CD14-positive monocyte (primary cell): ENCODE data around the gene TMEM14A. TPM values are rescaled to one million over a fixed set of nuclear protein-coding genes. Genes with fewer than 3 reads are reported as not detected.

Source experiments
- DNase-seq, 3 donors: peaks; one replicate each; pipeline ENCODE4 v3.0.0-alpha.2; 2011 to 2022
- H2AFZ ChIP-seq: 2 replicates; pipeline ENCODE4 v1.6.0; 2012; ENCODE audit warnings: mild to moderate bottlenecking, low read depth, low read length, inconsistent platforms; ENCODE audit not compliant: insufficient read depth, poor library complexity, severe bottlenecking
- H3K27ac ChIP-seq, 2 donors: 1 replicate in 1 of 2; 2 replicates in 1 of 2; pipeline ENCODE4 v1.5.1; 2012 to 2013; ENCODE audit warnings: low read length in 2 of 2, control low read depth in 1 of 2, inconsistent platforms in 1 of 2, low read depth in 1 of 2, mild to moderate bottlenecking in 1 of 2
- H3K27me3 ChIP-seq, 2 donors: one replicate each; pipeline versions ENCODE4 v1.6.0 to v1.6.1; 2011 to 2013; ENCODE audit warnings: low read length in 2 of 2; ENCODE audit not compliant: control insufficient read depth in 2 of 2, insufficient read depth in 2 of 2
- H3K36me3 ChIP-seq, 2 donors: replicated peaks in 1 of 2; 1 replicate in 1 of 2; 2 replicates in 1 of 2; pipeline versions ENCODE4 v1.5.1 to v1.6.1; 2012 to 2013; ENCODE audit warnings: low read length in 2 of 2, control low read depth in 1 of 2, inconsistent platforms in 1 of 2, mild to moderate bottlenecking in 1 of 2; ENCODE audit not compliant: insufficient read depth in 2 of 2, control insufficient read depth in 1 of 2
- H3K4me1 ChIP-seq, 2 donors: 1 replicate in 1 of 2; 2 replicates in 1 of 2; pipeline versions ENCODE4 v1.5.1 to v1.6.1; 2012 to 2013; ENCODE audit warnings: low read length in 2 of 2, control low read depth in 1 of 2, inconsistent platforms in 1 of 2, mild to moderate bottlenecking in 1 of 2, moderate library complexity in 1 of 2; ENCODE audit not compliant: insufficient read depth in 2 of 2, control insufficient read depth in 1 of 2
- H3K4me2 ChIP-seq: replicated peaks from 2 replicates; pipeline ENCODE3; 2012; ENCODE audit warnings: low read length, moderate library complexity, mild to moderate bottlenecking; ENCODE audit not compliant: poor library complexity, severe bottlenecking; ENCODE audit errors: extremely low read depth
- H3K4me3 ChIP-seq, 3 experiments: fragments of 200-600 bp in 1 of 3; sonication (generic) in 1 of 3; replicated peaks in 1 of 3; 1 replicate in 2 of 3; 2 replicates in 1 of 3; pipeline ENCODE4 v1.5.1; 2011 to 2013; ENCODE audit warnings: low read length in 3 of 3, mild to moderate bottlenecking in 3 of 3, control low read depth in 2 of 3, low read depth in 2 of 3, inconsistent platforms in 1 of 3, moderate library complexity in 1 of 3
- H3K79me2 ChIP-seq: 2 replicates; pipeline ENCODE4 v1.6.0; 2012; ENCODE audit warnings: mild to moderate bottlenecking, control low read depth, inconsistent platforms, low read length, moderate library complexity; ENCODE audit not compliant: insufficient read depth
- H3K9ac ChIP-seq: 2 replicates; pipeline ENCODE4 v1.6.0; 2017; ENCODE audit warnings: low read length, mild to moderate bottlenecking; ENCODE audit not compliant: insufficient read depth, poor library complexity, severe bottlenecking
- H3K9me3 ChIP-seq, 2 donors: replicated peaks in 1 of 2; 1 replicate in 1 of 2; 2 replicates in 1 of 2; pipeline versions ENCODE4 v1.5.1 to v1.6.1; 2012 to 2013; ENCODE audit warnings: low read length in 2 of 2, control low read depth in 1 of 2; ENCODE audit not compliant: control insufficient read depth in 1 of 2, insufficient read depth in 1 of 2
- H4K20me1 ChIP-seq: 2 replicates; pipeline ENCODE4 v1.6.0; 2012; ENCODE audit warnings: mild to moderate bottlenecking, low read length, control low read depth, moderate library complexity; ENCODE audit not compliant: insufficient read depth
- H3K27ac Mint-ChIP-seq, 7 donors: one replicate each; pipeline ENCODE4 v1.8.0; 2020; ENCODE audit warnings: mild to moderate bottlenecking in 7 of 7, mixed read lengths in 7 of 7, moderate library complexity in 6 of 7, inconsistent platforms in 2 of 7
- H3K27me3 Mint-ChIP-seq, 3 donors: one replicate each; pipeline ENCODE4 v1.8.0; 2021 to 2022; ENCODE audit warnings: low read depth in 3 of 3, mild to moderate bottlenecking in 3 of 3, mixed read lengths in 3 of 3, moderate library complexity in 3 of 3, inconsistent platforms in 1 of 3
- H3K36me3 Mint-ChIP-seq, 2 donors: one replicate each; pipeline ENCODE4 v1.8.0; 2020; ENCODE audit warnings: mixed read lengths in 2 of 2, inconsistent platforms in 1 of 2, mild to moderate bottlenecking in 1 of 2
- H3K4me1 Mint-ChIP-seq: one replicate; pipeline ENCODE4 v1.8.0; 2020; ENCODE audit warnings: mild to moderate bottlenecking, mixed read lengths
- H3K4me3 Mint-ChIP-seq, 2 donors: one replicate each; pipeline ENCODE4 v1.8.0; 2020; ENCODE audit warnings: mild to moderate bottlenecking in 2 of 2, mixed read lengths in 2 of 2, moderate library complexity in 1 of 2
- H3K9me3 Mint-ChIP-seq, 7 donors: one replicate each; pipeline ENCODE4 v1.8.0; 2020 to 2022; ENCODE audit warnings: mixed read lengths in 7 of 7, mild to moderate bottlenecking in 6 of 7, moderate library complexity in 6 of 7, inconsistent platforms in 2 of 7
- CTCF ChIP-seq: fragments of 200-600 bp; IDR thresholded peaks from one replicate; pipeline ENCODE4 v1.8.0; 2022; ENCODE audit warnings: antibody characterized with exemption, mild to moderate bottlenecking
- WGBS: methylation state at CpG from one replicate; pipeline ENCODE4 v1.1.5; 2013; ENCODE audit warnings: missing lambda C conversion rate; ENCODE audit not compliant: insufficient coverage; 5-methylcytosine and 5-hydroxymethylcytosine counted together
- intact Hi-C, 2 donors: fragments of 100-400 bp; cut with micrococcal nuclease; formaldehyde crosslinking; loops; one replicate each; pipeline versions ENCODE4 v1.15.0 to v1.15.1; 2023
- polyA plus RNA-seq, 3 donors: library from polyadenylated mRNA; depleted of rRNA in 1 of 3; unstranded in 2 of 3; stranded (reverse) in 1 of 3; fragments of 300-500 nt in 2 of 3; fragments of >200 nt in 1 of 3; fragmentation: Illumina TruSeq in 2 of 3; gene quantifications; 1 replicate in 2 of 3; 2 replicates in 1 of 3; pipeline ENCODE4 v1.2.3, GENCODE V29; 2012 to 2021

The TMEM14A gene
- polyA plus RNA-seq, 3 donors, result 0.08 to 0.23 (median 0.20) TPM

DNA sequence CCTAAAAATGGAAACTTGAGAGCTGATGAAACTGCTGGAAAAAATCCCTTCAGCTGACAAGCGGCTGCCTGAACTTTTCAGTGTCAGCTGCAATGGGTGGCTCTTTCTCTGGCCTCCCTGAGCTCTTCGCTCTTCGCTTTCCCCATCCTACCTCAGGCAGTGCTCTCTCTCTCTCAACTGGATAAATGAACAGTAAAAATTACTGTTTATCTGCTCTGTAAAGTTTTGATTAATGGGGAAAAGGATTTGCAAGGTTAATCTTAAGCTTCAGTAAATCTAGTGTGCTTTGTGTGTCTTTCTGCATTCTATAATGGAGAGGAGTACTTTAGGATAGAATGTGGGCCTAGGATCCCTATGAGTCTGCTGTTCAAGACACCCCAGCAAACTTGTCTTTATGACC is 35.1 kb downstream of the TMEM14A start:
- no peak for TF ChIP-seq CTCF
- peaks cover 0 to 17% (median 6%) of the 10 kb centered on the region in 7 donors for H3K9me3 Mint-ChIP-seq
- no peak overlapping the region for H3K27ac ChIP-seq
- H3K4me2 ChIP-seq, result no peak overlapping the region
- WGBS, result 100% methylated on average over 1 of the region's 3 CpGs
- H2AFZ ChIP-seq, result no peak overlapping the region
- no peak overlapping the region for H3K4me3 ChIP-seq
- peaks cover 7% of the 10 kb centered on the region for H3K4me1 Mint-ChIP-seq
- DNase-seq, result no peak
- peaks cover 0 to 6% of the 10 kb centered on the region in 2 donors for H3K4me1 ChIP-seq
- H3K9ac ChIP-seq, result no peak overlapping the region
- H3K27me3 ChIP-seq, result peaks cover 9 to 27% of the 10 kb centered on the region in 2 donors
- H3K4me3 Mint-ChIP-seq, result no peak overlapping the region
- peaks cover 6 to 7% of the 10 kb centered on the region in 2 donors for H3K9me3 ChIP-seq
- H3K36me3 Mint-ChIP-seq, result no peaks in the 10 kb centered on the region
- intact Hi-C loops, result no loop called here
- no peaks in the 10 kb centered on the region for H3K36me3 ChIP-seq
- no peaks in the 10 kb centered on the region for H3K79me2 ChIP-seq
- H4K20me1 ChIP-seq, result no peaks in the 10 kb centered on the region
- H3K27ac Mint-ChIP-seq, result no peak overlapping the region
- peaks cover 10 to 23% (median 20%) of the 10 kb centered on the region in 3 donors for H3K27me3 Mint-ChIP-seq

DNA sequence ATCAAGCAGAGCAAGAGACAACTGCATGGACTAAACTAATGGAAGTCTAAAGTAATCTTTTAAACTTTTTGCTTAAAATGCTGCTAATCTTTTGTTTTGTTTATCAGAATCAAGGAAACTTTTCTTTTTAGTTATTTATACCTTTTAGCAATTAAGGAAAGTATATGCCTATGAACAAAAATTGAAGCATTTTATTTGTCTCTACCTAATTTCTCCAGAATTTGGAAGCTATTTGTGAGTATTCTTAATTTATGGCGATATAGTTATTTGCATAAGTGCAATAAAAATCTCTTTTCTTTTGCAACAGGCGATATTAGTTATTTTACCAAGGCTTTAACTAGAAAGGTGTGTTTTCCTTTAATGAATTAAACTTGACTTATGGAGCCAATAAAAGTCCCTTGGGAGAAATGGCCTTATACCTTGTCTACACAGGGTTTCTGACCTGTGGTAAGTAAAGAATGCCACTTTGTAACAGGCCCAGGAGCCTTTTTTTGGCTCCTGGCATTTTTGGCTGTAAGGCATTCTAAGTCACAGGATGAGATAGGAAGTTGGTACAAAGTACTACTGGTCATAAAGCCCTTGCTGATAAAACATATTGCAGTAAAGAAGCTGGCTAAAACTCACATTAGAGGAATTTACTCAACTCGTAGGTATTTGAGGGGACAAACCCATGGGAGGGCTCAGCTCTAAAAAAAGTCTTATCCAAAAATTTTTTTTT is 37.2 kb downstream of the TMEM14A start:
- intact Hi-C loops, result no loop called here
- peaks cover 6 to 15% (median 11%) of the 10 kb centered on the region in 3 donors for H3K27me3 Mint-ChIP-seq

More for the DNA sequence above, 37.2 kb downstream of the TMEM14A start:
- Histone ChIP-seq H3K9ac (no peak overlapping the region), H3K27me3 (peaks cover 4 to 9% of the 10 kb centered on the region in 2 donors), H3K4me3 (no peak overlapping the region), H4K20me1 (no peaks in the 10 kb centered on the region), H3K79me2 (no peaks in the 10 kb centered on the region), H3K9me3 (peaks cover 6 to 7% of the 10 kb centered on the region in 2 donors), H3K4me2 (no peak overlapping the region), H3K4me1 (peaks cover 0 to 6% of the 10 kb centered on the region in 2 donors), H3K36me3 (no peaks in the 10 kb centered on the region), H3K27ac (no peak overlapping the region), H2AFZ (no peak overlapping the region)
- WGBS, result no CpG with 5 or more reads among the region's 3 CpGs
- no peak overlapping the region for H3K4me3 Mint-ChIP-seq
- H3K27ac Mint-ChIP-seq, result no peak overlapping the region
- no peak for TF ChIP-seq CTCF
- peaks cover 7% of the 10 kb centered on the region for H3K4me1 Mint-ChIP-seq
- no peak for DNase-seq
- peaks cover 0 to 17% (median 6%) of the 10 kb centered on the region in 7 donors for H3K9me3 Mint-ChIP-seq
- no peaks in the 10 kb centered on the region for H3K36me3 Mint-ChIP-seq
